H7 (cell line): ENCODE results near the gene BRINP1. TPM values are rescaled to one million over a fixed set of nuclear protein-coding genes. Genes with fewer than 3 reads are reported as not detected.

Experiments
- DNase-seq: peaks from one replicate; pipeline ENCODE4 v3.0.0; 2012
- H3K27me3 ChIP-seq: 2 replicates; pipeline ENCODE4 v1.6.0; 2011; ENCODE audit warnings: mild to moderate bottlenecking, low read length; ENCODE audit not compliant: control insufficient read depth, insufficient read depth
- H3K36me3 ChIP-seq: replicated peaks from 2 replicates; pipeline ENCODE4 v1.5.1; 2011; ENCODE audit warnings: low read length; ENCODE audit not compliant: control insufficient read depth, insufficient read depth
- H3K4me3 ChIP-seq: 2 replicates; pipeline ENCODE4 v1.5.1; 2011; ENCODE audit warnings: low read depth, mild to moderate bottlenecking, control low read depth, low read length, moderate library complexity; ENCODE audit not compliant: insufficient read depth
- total RNA-seq: library from RNA; depleted of rRNA; stranded (reverse); fragments of >200 nt; shearing (Covaris generic); gene quantifications from 2 replicates; pipeline ENCODE4 v1.2.3, GENCODE V29; 2014

The BRINP1 gene
- total RNA-seq, 1 experiment from 2014 or later = 14.4 TPM

DNA sequence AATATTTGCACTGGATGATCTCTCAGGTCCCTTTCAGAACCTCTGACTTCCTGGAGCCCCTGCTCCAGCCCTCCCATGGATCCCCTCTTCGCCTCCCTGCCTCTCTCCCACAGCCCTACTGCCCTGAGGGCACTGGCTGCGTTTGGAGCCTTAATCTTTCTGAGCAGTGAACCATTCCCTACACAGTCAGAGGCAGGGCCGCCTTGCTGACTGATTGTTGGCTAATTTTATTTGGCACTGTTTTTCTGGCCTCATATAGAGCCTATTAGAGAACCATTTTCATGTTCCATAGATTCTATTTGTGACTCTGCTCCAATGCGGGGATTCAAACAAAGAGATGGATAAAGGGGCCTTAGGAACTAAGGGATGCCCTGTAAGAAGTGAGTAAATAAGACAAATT lies 91.1 kb downstream of the BRINP1 start:
- Histone ChIP-seq H3K27me3 (no peaks in the 10 kb centered on the region), H3K36me3 (no peaks in the 10 kb centered on the region), H3K4me3 (no peak overlapping the region)
- DNase-seq = no peak

- DNase-seq = no peak
- Histone ChIP-seq H3K36me3 (no peaks in the 10 kb centered on the region), H3K27me3 (no peaks in the 10 kb centered on the region), H3K4me3 (no peak overlapping the region)
Measured at GRCh38 chr9:119273984-119274665, 95.1 kb downstream of the BRINP1 start.

DNA sequence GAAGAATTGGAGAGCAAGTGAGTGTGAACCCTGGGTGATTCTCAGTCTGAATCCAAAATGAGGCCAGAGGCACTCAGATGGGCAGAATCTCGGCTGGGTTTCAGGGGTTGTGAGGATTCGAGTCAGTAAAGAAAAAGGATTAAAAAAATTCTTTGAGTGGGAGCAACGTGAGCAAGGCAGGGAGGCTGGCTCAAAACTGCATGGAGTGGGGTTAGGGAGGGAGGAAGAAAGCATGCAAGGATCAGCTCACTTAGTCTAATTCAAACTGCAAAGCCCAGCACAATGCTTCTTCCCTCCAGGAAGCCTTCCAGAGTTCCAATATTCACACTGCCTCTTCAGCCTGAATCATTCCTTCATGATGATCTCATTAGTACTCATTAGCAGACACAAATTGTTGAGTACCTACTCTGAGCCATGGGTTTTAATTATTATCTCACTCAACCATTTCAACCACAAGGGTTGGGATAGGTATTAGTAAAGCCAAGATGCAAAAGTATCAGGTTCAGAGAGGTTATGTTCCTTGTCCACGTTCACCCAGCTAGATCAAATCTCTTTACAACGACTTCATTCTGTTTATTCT lies 95.8 kb downstream of the BRINP1 start:
- no peak for DNase-seq
- Histone ChIP-seq H3K27me3 (no peaks in the 10 kb centered on the region), H3K36me3 (no peaks in the 10 kb centered on the region), H3K4me3 (no peak overlapping the region)

- H3K27me3 ChIP-seq = no peaks in the 10 kb centered on the region
- no peaks in the 10 kb centered on the region for H3K36me3 ChIP-seq
- no peak for DNase-seq
- H3K4me3 ChIP-seq = no peak overlapping the region
Measured at GRCh38 chr9:119272500-119273211, 96.6 kb downstream of the BRINP1 start.

DNA sequence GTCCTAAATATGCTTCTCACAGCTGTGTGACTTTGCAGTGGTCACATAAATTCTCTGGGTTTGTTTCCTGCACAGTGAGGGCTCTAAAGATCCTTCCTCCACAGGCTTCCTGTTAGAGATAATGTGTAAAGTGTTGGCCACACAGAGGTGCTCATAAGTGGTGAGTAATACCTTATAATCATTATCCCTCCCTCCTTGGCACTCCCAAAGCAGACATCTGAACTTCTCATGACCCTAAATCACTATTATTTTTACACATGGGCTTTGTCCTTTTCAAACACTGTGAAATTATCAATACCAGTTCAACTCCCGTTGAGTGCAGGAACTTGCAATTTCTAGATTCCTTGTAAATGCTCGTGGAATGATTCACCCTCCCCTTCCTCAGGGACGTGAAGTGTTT lies 100.2 kb downstream of the BRINP1 start:
- no peak for DNase-seq

GRCh38 chr9:119264165-119264564 lies 105.1 kb downstream of the BRINP1 start:
- no peak for DNase-seq

More for the DNA sequence above, 100.2 kb downstream of the BRINP1 start:
- Histone ChIP-seq H3K4me3 (no peak overlapping the region), H3K27me3 (no peaks in the 10 kb centered on the region), H3K36me3 (no peaks in the 10 kb centered on the region)

DNA sequence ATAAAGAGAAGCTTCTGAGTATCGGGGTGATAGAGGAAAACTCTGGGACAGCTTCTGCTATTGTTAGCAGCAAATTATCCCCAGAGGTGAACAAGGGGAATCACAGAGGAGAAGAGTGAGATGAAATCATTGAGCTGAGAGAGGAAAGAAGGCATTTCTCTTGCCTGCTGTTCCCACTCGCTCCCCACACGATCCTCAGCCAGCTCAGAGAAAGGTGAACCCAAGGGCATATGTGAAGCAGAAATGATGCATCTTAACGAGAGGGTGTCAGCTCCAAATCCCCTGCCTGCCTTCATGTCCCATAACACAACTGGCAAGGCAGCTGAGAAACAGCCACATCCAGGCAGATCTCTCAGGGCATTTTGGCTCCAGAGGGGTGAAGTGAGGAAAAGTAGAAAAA lies 111.6 kb downstream of the BRINP1 start:
- H3K4me3 ChIP-seq = no peak overlapping the region
- no peaks in the 10 kb centered on the region for H3K27me3 ChIP-seq
- no peak for DNase-seq
- no peaks in the 10 kb centered on the region for H3K36me3 ChIP-seq

More at GRCh38 chr9:119264165-119264564, 105.1 kb downstream of the BRINP1 start:
- no peaks in the 10 kb centered on the region for H3K27me3 ChIP-seq
- no peaks in the 10 kb centered on the region for H3K36me3 ChIP-seq
- no peak overlapping the region for H3K4me3 ChIP-seq

GRCh38 chr9:119255116-119255515 lies 114.1 kb downstream of the BRINP1 start:
- Histone ChIP-seq H3K27me3 (no peaks in the 10 kb centered on the region), H3K36me3 (no peaks in the 10 kb centered on the region), H3K4me3 (no peak overlapping the region)
- no peak for DNase-seq

GRCh38 chr9:119252671-119253299 lies 116.5 kb downstream of the BRINP1 start:
- H3K36me3 ChIP-seq = no peaks in the 10 kb centered on the region
- no peaks in the 10 kb centered on the region; the same call in 1 of the 2 replicates for H3K27me3 ChIP-seq
- peak; percentile 44 for DNase-seq
- no peak overlapping the region for H3K4me3 ChIP-seq

DNA sequence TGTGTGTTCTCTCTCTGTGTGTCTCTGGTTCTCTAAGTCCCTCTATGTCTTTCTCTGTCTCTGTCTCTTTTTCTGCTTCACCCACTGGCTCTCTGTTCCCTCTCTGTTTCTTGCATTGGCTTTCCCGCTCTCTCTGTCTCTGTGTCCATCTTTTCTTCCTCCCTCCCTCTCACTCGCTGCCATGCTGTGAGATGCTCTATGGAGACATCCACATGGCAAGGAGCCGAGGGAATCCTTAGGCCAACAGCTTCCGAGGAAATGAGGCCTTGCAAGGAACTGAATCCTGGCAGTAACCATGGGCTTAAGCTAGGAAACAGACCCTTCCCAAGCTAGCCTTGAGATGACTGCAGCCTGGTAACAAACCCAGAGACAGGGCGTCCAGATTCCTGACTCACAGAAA lies 117.3 kb downstream of the BRINP1 start:
- Histone ChIP-seq H3K36me3 (no peaks in the 10 kb centered on the region), H3K27me3 (no peaks in the 10 kb centered on the region; the same call in 1 of the 2 replicates), H3K4me3 (no peak overlapping the region)
- DNase-seq = no peak

GRCh38 chr9:119250730-119251129 lies 118.5 kb downstream of the BRINP1 start:
- H3K36me3 ChIP-seq = no peaks in the 10 kb centered on the region

GRCh38 chr9:119240546-119240945 lies 128.7 kb downstream of the BRINP1 start:
- DNase-seq = no peak
- Histone ChIP-seq H3K36me3 (no peaks in the 10 kb centered on the region; the same call in none of the 2 replicates), H3K4me3 (no peak overlapping the region), H3K27me3 (no peaks in the 10 kb centered on the region)

More at GRCh38 chr9:119250730-119251129, 118.5 kb downstream of the BRINP1 start:
- no peak for DNase-seq
- Histone ChIP-seq H3K4me3 (no peak overlapping the region), H3K27me3 (no peaks in the 10 kb centered on the region; the same call in 1 of the 2 replicates)

DNA sequence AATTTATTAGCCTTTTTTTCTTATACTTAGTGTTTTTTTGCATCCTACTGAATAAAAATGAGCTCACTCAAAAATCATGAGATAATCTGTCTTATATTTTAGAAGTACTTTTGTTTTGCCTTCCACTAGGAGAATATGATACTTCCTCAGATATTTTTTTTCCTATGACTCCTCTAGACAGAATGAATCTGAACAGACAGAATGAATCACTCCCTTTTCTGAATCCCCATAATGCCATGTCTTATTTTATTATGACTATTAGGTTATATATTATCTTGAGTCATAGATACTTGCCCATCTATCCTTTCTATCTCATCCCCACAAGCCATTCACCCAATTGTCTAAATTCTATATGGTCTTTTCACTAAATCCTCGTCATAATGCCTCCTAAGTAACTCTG lies 134.6 kb downstream of the BRINP1 start:
- H3K36me3 ChIP-seq = no peaks in the 10 kb centered on the region; the same call in 1 of the 2 replicates
- no peak for DNase-seq
- H3K4me3 ChIP-seq = no peak overlapping the region
- H3K27me3 ChIP-seq = no peaks in the 10 kb centered on the region

GRCh38 chr9:119227422-119227821 lies 141.8 kb downstream of the BRINP1 start:
- Histone ChIP-seq H3K4me3 (no peak overlapping the region), H3K27me3 (no peaks in the 10 kb centered on the region), H3K36me3 (no peaks in the 10 kb centered on the region)
- DNase-seq = no peak
